ENCODE data around the gene IGFLR1.

DNA sequence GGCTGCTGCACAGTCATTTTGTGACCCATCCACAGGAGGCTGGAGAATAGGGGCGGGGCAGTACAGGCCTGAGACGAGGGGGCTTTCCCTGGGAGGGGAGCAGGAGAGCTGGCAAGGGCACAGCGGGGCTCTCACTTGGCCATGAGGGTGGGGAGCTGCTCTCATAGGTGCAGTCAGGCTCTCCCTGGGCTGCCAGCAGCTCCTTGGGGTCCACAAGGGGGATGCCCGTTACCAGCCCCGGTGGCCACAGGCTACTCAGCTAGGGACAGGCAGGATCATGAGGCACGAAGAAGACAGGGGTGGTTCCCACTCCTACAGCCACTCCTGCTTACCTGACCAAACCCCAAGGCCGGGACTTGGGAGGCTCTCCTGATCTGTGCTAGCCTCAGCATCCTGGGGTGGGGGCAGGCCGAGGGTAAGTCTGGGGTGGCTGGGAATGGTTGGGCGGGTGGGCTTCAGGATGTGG is 49.6 kb upstream of the IGFLR1 start:
- TF ChIP-seq EP300 (IDR thresholded peaks at IDR 0.05) (no peak), HEYL (CRISPR knock-in tag; IDR thresholded peaks at IDR 0.05) (no peak), JUNB (IDR thresholded peaks at IDR 0.05) (no peak)
